Ovary (tissue), 9 donors: ENCODE data around the gene FAM53A. TPM values are rescaled to one million over a fixed set of nuclear protein-coding genes. Genes with fewer than 3 reads are reported as not detected.

Experiments used
- DNase-seq, 5 donors: peaks; one replicate each; pipeline ENCODE4 v3.0.0-alpha.2; 2019 to 2020
- H3K27ac ChIP-seq, 2 donors: fragments of 200-600 bp; one replicate each; pipeline versions ENCODE4 v1.5.1 to v1.8.0; 2019 to 2022
- H3K27me3 ChIP-seq: fragments of 200-600 bp; one replicate; pipeline ENCODE4 v1.8.0; 2022
- H3K36me3 ChIP-seq: fragments of 200-600 bp; sonication (generic); one replicate; pipeline ENCODE4 v1.5.1; 2019
- H3K4me1 ChIP-seq: one replicate; pipeline ENCODE4 v1.8.1; 2013; ENCODE audit warnings: mild to moderate bottlenecking, moderate library complexity; ENCODE audit not compliant: insufficient read depth
- H3K4me3 ChIP-seq: fragments of 200-600 bp; sonication (generic); one replicate; pipeline ENCODE4 v1.5.1; 2017
- H3K9me3 ChIP-seq, 2 donors: fragments of 200-600 bp in 1 of 2; sonication (generic) in 1 of 2; one replicate each; pipeline versions ENCODE4 v1.5.1 to v1.8.1; 2013 to 2019; ENCODE audit warnings: mild to moderate bottlenecking in 1 of 2, moderate library complexity in 1 of 2
- EP300 ChIP-seq: sonication (generic); formaldehyde crosslinking; IDR thresholded peaks from one replicate; pipeline ENCODE4 v1.6.1; 2017; ENCODE audit warnings: antibody characterized with exemption
- POLR2A ChIP-seq: fragments of 450-650 bp; IDR thresholded peaks from one replicate; pipeline ENCODE4 v1.6.1; 2017; ENCODE audit warnings: antibody characterized with exemption, mild to moderate bottlenecking, moderate library complexity
- WGBS, 3 donors: extraction: QIAGEN DNeasy Blood & Tissue Kit in 1 of 3; methylation state at CpG; one replicate each; pipeline versions ENCODE4 v1.1.5 to v1.1.7; 2013 to 2017; 5-methylcytosine and 5-hydroxymethylcytosine counted together
- intact Hi-C, 4 donors: fragments of 100-400 bp; cut with DNase I; formaldehyde crosslinking; loops; one replicate each; pipeline versions ENCODE4 v1.11.0 to v1.15.1; 2022 to 2023
- polyA plus RNA-seq, 2 donors: library from polyadenylated mRNA; stranded (reverse); fragments of 200-250 nt in 1 of 2; fragments of 350-450 nt in 1 of 2; fragmentation: Illumina TruSeq in 1 of 2; extraction: RNeasy Lipid Tissue Mini Kit (QIAGEN cat#74804) in 1 of 2; gene quantifications; one replicate each; pipeline ENCODE4 v1.2.3, GENCODE V29; 2013 to 2014
- total RNA-seq, 7 donors: library from RNA; depleted of rRNA in 2 of 7; stranded (reverse); fragments of >200 nt in 2 of 7; fragmentation: NEBNext Ultra II Directional in 3 of 7; extraction: Animal tissue kit (Norgen Biotek cat#: 25700) in 3 of 7; gene quantifications; one replicate each; pipeline versions ENCODE4 v1.1.0 to v1.2.4, GENCODE V29; 2016 to 2023
- TF ChIP-seq, protein P1 (sequence below), 3 donors: fragments of 450-650 bp in 2 of 3; fragments of 200-600 bp in 1 of 3; IDR thresholded peaks; one replicate each; pipeline versions ENCODE4 v1.5.1 to v1.8.0; 2016 to 2022; ENCODE audit warnings: antibody characterized with exemption in 3 of 3, mild to moderate bottlenecking in 1 of 3
- donor health status: DM: no; HTN: no; CAD: no; lungs with moderate emphysema.
- donor health status: DM: no; HTN: no; CAD: no.
- donor health status: Bipolar disorder and iron deficiency.
- donor health status: DM: yes; HTN: yes; CAD: no.
- donor health status: DM: no; HTN: no; CAD: no.
- donor health status: DM: yes; HTN: yes; CAD: no.

Gene FAM53A
- total and polyA plus RNA-seq, 9 donors: 0.32 to 5.1 (median 2.4) TPM

DNA sequence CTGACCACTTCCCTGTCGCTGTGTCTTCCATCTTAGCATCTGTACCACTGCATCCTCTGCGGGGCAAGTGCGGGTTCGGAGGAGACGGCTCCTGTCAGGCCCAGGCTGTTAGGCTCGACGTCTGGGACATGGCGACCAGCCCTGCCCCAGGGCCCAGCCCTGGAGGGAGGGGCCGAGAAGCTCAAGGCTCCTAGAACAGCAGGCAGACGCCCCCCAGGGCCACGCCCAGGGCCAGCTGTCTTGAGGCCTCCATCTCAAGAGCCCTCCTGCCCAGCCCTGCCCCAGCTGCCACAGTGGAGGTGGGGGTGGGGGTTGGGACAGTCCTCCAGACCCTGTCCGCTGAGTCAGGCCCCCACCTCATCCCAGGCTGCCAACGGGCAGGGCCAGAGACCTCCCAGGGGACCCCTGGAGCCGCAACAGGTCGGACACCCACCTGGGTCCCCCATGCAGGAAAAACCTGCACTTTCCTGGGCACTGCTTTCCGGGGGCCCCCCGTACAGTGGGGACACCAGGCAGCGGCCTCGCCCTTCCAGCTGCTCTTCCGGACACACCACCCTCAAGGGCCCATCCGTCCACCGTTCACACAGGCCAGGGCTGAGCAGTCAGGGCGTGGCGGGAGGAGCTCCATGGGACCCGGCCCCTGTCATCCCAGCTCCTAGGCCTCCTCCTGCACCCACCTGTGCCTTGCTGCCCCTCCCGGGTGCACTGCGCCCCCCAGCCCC is 83.1 kb downstream of the FAM53A start:
- TF ChIP-seq, protein P1, sequence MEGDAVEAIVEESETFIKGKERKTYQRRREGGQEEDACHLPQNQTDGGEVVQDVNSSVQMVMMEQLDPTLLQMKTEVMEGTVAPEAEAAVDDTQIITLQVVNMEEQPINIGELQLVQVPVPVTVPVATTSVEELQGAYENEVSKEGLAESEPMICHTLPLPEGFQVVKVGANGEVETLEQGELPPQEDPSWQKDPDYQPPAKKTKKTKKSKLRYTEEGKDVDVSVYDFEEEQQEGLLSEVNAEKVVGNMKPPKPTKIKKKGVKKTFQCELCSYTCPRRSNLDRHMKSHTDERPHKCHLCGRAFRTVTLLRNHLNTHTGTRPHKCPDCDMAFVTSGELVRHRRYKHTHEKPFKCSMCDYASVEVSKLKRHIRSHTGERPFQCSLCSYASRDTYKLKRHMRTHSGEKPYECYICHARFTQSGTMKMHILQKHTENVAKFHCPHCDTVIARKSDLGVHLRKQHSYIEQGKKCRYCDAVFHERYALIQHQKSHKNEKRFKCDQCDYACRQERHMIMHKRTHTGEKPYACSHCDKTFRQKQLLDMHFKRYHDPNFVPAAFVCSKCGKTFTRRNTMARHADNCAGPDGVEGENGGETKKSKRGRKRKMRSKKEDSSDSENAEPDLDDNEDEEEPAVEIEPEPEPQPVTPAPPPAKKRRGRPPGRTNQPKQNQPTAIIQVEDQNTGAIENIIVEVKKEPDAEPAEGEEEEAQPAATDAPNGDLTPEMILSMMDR (IDR thresholded peaks at IDR 0.05): no peak
- no peak for TF ChIP-seq EP300
- TF ChIP-seq POLR2A: no peak
- H3K4me3 ChIP-seq: no peak overlapping the region
- WGBS, 3 donors: 78 to 86% (median 82%) methylated on average over 12 to 27 of the region's 27 CpGs
- intact Hi-C loops: no loop called here
- H3K36me3 ChIP-seq: no peaks in the 10 kb centered on the region
- DNase-seq: no peak
- H3K27ac ChIP-seq: no peak overlapping the region
- H3K27me3 ChIP-seq: no peaks in the 10 kb centered on the region
- H3K9me3 ChIP-seq: no peaks in the 10 kb centered on the region
- peaks cover 2% of the 10 kb centered on the region for H3K4me1 ChIP-seq

DNA sequence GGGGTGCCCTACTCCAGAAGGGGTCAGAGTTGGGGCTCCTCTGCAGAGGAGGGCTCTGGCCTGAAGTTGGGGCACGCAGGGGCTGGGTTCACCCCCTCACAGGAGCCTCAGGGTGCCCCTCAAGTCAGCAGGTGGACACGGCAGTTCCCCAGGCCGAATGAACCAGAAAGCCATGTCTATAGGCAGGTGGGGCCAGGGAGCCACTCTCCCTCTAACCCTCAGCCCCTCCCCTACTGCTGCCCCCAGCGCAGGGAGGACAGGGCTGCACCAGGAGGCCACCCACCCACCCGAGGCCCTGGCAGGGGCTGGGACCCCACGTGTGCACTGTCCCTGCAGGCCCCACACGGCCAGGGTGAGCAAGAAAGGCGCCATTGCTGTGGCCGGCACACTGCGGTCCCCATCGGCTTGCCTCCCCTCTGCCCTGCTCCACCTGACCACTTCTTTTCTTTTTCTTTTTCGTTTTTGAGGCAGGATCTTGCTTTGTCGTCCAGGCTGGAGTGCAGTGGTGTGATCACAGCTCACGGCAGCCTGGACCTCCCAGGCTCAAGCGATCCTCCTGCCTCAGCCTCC is 83.8 kb downstream of the FAM53A start:
- H3K27me3 ChIP-seq: no peaks in the 10 kb centered on the region
- no peaks in the 10 kb centered on the region for H3K36me3 ChIP-seq
- peaks cover 2% of the 10 kb centered on the region for H3K4me1 ChIP-seq
- no peak overlapping the region for H3K27ac ChIP-seq
- no peak overlapping the region for H3K4me3 ChIP-seq
- TF ChIP-seq POLR2A (no peak), EP300 (no peak)
- TF ChIP-seq, protein P1 (IDR thresholded peaks at IDR 0.05): no peak
- no peak for DNase-seq
- H3K9me3 ChIP-seq: no peaks in the 10 kb centered on the region
- intact Hi-C loops: no loop called here
- WGBS, 3 donors: 76 to 80% (median 79%) methylated on average over 15 of the region's 15 CpGs

DNA sequence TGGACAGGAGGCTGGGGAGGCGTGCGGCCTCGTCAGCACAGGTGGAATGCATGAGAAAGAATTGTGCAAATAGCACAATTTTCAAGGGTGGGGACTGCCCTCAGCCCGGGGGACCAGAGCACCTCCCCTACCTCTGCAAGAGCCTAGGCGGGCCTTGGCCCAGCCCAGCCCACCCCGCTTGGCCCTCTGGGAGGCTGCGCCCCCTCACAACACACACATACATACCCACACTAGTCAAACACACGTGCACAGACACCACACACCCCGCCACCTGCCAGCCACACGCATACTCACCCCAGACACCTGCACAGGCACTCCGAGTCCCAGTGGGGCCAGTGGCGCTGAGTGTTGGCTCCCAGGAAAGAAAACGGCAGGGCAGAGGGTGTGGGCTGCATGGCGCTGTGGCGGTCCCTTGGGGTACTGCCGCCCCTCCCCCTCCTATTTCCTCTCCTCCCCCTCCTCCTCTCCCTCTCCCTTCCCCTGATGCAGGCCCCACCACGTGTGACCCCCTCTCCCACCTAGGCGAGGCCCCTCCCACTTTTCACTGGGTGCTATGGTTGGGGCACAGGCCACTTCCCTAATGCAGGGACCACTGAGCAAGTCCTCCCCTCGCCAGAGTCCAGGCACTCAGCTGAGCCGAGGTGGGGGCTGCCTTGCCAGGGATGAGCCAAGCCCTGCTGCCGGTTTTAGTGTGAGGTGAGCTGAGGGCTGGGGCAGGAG is 84.5 kb downstream of the FAM53A start:
- H3K36me3 ChIP-seq: no peaks in the 10 kb centered on the region
- no peak for DNase-seq
- no peaks in the 10 kb centered on the region for H3K9me3 ChIP-seq
- TF ChIP-seq POLR2A (no peak), EP300 (no peak)
- TF ChIP-seq, protein P1 (IDR thresholded peaks at IDR 0.05): no peak
- H3K27me3 ChIP-seq: no peaks in the 10 kb centered on the region
- H3K4me1 ChIP-seq: peaks cover 2% of the 10 kb centered on the region
- WGBS, 3 donors: 67 to 73% (median 71%) methylated on average over 21 of the region's 21 CpGs
- intact Hi-C loops: no loop called here
- no peak overlapping the region for H3K4me3 ChIP-seq
- no peak overlapping the region for H3K27ac ChIP-seq

DNA sequence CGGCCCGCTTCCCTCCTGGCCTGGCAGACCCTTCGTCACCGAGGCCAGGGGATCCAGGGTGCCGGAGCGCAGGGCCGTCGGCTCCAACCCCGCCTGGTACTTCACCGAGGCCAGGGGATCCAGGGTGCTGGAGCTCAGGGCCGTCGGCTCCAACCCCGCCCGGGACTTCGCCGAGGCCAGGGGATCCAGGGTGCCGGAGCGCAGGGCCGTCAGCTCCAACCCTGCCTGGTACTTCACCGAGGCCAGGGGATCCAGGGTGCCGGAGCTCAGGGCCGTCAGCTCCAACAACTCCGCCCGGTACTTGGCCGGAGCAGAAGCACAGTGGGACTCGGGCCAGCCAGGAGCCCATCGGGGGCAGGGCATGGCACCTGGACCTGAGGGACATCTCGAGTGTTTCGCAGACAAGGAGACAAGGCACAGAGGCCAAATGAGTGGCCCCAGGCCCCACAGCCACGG is 85.1 kb downstream of the FAM53A start:
- Histone ChIP-seq H3K4me3 (no peak overlapping the region), H3K9me3 (no peaks in the 10 kb centered on the region), H3K27ac (no peak overlapping the region), H3K27me3 (no peaks in the 10 kb centered on the region), H3K36me3 (no peaks in the 10 kb centered on the region), H3K4me1 (no peaks in the 10 kb centered on the region)
- 84 to 88% (median 86%) methylated on average over 23 to 30 of the region's 30 CpGs for WGBS, 3 donors
- TF ChIP-seq EP300 (no peak), POLR2A (no peak)
- TF ChIP-seq, protein P1 (IDR thresholded peaks at IDR 0.05): no peak
- DNase-seq: no peak
- intact Hi-C loops: no loop called here
